Psoas muscle (tissue), 8 donors: Measurements from ENCODE around the gene BCDIN3D. TPM values are rescaled to one million over a fixed set of nuclear protein-coding genes. Genes with fewer than 3 reads are reported as not detected.

Experiments
- ATAC-seq, 4 donors: fragments of 200-7000 bp; cut with Tn5 transposase; one replicate each; pipeline ENCODE4 v1.9.1; 2020; ENCODE audit warnings: moderate library complexity in 3 of 4, mild to moderate bottlenecking in 2 of 4
- DNase-seq, 2 donors: peaks; one replicate each; pipeline ENCODE4 v3.0.0-alpha.2; 2020
- H3K27ac ChIP-seq: fragments of 200-600 bp; one replicate; pipeline ENCODE4 v1.8.0; 2022
- H3K27me3 ChIP-seq, 3 donors: fragments of 200-600 bp in 1 of 3; one replicate each; pipeline versions ENCODE4 v1.6.1 to v1.8.0; 2013 to 2022; ENCODE audit warnings: low read length in 2 of 3, mild to moderate bottlenecking in 2 of 3, moderate library complexity in 1 of 3; ENCODE audit not compliant: insufficient read depth in 3 of 3
- H3K36me3 ChIP-seq, 2 donors: fragments of 200-600 bp in 1 of 2; one replicate each; pipeline versions ENCODE4 v1.6.1 to v1.8.0; 2013 to 2022; ENCODE audit warnings: low read depth in 1 of 2, mild to moderate bottlenecking in 1 of 2, moderate library complexity in 1 of 2; ENCODE audit not compliant: insufficient read depth in 1 of 2
- H3K4me1 ChIP-seq: fragments of 200-600 bp; one replicate; pipeline ENCODE4 v1.8.0; 2022
- H3K4me3 ChIP-seq: fragments of 200-600 bp; one replicate; pipeline ENCODE4 v1.8.0; 2022; ENCODE audit warnings: mild to moderate bottlenecking
- H3K9me3 ChIP-seq: fragments of 200-600 bp; one replicate; pipeline ENCODE4 v1.8.0; 2022
- CTCF ChIP-seq: fragments of 200-600 bp; IDR thresholded peaks from one replicate; pipeline ENCODE4 v1.8.0; 2022; ENCODE audit warnings: antibody characterized with exemption
- WGBS, 3 donors: extraction: QIAGEN DNeasy Blood & Tissue Kit; methylation state at CpG; one replicate each; pipeline versions ENCODE4 v1.1.6 to v1.1.7; 2013; 5-methylcytosine and 5-hydroxymethylcytosine counted together
- intact Hi-C, 2 donors: fragments of 100-400 bp; cut with DNase I; formaldehyde crosslinking; loops; one replicate each; pipeline versions ENCODE4 v1.11.0 to v1.14.2; 2022
- long read RNA-seq, 2 donors: library from polyadenylated mRNA; unstranded; transcript quantifications; one replicate each; pipeline ENCODE4 v2.0.0, GENCODE V29; 2021
- polyA plus RNA-seq, 3 donors: library from polyadenylated mRNA; stranded (reverse); fragments of 200-250 nt; gene quantifications; one replicate each; pipeline ENCODE4 v1.2.3, GENCODE V29; 2013
- total RNA-seq, 4 donors: library from RNA; stranded (reverse); fragmentation: NEBNext Ultra II Directional in 2 of 4; extraction: Animal tissue kit (Norgen Biotek cat#: 25700) in 2 of 4; gene quantifications; one replicate each; pipeline versions ENCODE4 v1.2.1 to v1.2.4, GENCODE V29; 2021 to 2023
- donor health status: healthy with polysubstance abuse.
- donor health status: DM: no; HTN: no; CAD: no; lungs with moderate emphysema.
- donor health status: Bipolar disorder and iron deficiency.
- donor health status: healthy.
- donor health status: DM: yes; HTN: yes; CAD: no.
- donor health status: DM: no; HTN: no; CAD: no.
- donor health status: DM: no; HTN: no; CAD: no.
- donor health status: DM: yes; HTN: yes; CAD: no.

The BCDIN3D gene, protein sequence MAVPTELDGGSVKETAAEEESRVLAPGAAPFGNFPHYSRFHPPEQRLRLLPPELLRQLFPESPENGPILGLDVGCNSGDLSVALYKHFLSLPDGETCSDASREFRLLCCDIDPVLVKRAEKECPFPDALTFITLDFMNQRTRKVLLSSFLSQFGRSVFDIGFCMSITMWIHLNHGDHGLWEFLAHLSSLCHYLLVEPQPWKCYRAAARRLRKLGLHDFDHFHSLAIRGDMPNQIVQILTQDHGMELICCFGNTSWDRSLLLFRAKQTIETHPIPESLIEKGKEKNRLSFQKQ
- total RNA-seq (1 to 10 TPM; 1.6 to 3.5 (median 3.3) TPM), polyA plus RNA-seq (1 to 10 TPM; 1.8 to 9.0 (median 3.1) TPM)
- long read RNA-seq, donor 1, partial matches to known transcripts: 0 of 2 reads
- long read RNA-seq, donor 1, other reads (novel, unspliced or antisense): 2 of 2 reads
- long read RNA-seq, donor 2, transcript BCDIN3D-201 (2 exons, 3,253 nt): major isoform, 5 of 6 reads
- long read RNA-seq, donor 2, partial matches to known transcripts: 0 of 6 reads
- long read RNA-seq, donor 2, other reads (novel, unspliced or antisense): 1 of 6 reads

DNA sequence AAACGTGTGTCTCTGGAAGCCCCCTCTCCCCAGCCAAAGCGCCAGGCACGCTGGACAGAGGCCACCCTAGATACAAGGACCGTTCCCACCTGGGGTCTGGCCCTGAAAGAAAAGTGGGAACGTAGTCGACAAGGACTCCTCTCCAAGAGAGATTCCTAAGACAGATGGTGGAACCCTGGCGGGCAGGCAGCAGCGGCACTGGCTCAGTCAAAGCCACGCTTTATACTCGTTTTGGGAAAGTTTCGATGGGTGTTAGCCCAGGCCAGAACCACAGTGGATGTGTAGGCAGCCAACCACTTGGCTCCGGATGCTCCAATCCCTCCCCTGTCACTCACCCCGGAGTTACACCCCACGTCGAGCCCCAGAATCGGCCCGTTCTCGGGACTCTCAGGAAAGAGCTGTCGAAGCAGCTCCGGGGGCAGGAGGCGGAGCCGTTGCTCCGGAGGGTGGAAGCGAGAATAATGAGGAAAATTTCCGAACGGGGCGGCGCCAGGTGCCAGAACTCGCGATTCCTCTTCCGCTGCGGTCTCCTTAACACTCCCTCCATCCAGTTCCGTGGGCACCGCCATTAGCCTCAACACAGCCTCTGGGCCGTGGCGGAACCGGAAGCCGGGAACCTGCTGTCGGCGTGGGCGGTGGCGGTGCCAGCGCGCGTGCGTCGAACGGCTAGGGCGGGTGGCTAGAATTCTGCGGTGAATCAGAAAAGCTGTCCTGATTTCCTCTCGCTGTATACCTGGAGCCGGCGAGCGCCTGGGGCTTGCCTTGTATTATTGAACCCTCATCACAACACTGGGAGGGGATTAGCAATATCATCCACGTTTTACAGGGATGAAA lies at the start of gene BCDIN3D:
TSS of gene BCDIN3D (minus strand) at position 588 of the 834 bp plus-strand sequence. CDS start at position 569, 19 bp downstream.
- H3K4me3 ChIP-seq: peak within 1 kb of the TSS; percentile 84
- no peaks in the 10 kb centered on the region for H3K9me3 ChIP-seq
- peak; percentile 93 to 96 for DNase-seq
- peaks cover 0 to 7% (median 3%) of the 10 kb centered on the region in 3 donors for H3K27me3 ChIP-seq
- H3K36me3 ChIP-seq: no peaks in the 10 kb centered on the region
- H3K4me1 ChIP-seq: peaks cover 17% of the 10 kb centered on the region
- WGBS, 3 donors: 0 to 1% (median 1%) methylated on average over 49 to 55 of the region's 55 CpGs
- peak; percentile 96 to 99 (median 98) for ATAC-seq
- intact Hi-C loops: no loop called here
- no peak for TF ChIP-seq CTCF
- peak within 1 kb of the TSS; percentile 96 for H3K27ac ChIP-seq

- intact Hi-C loops: no loop called here
- WGBS, 3 donors: 69 to 80% (median 76%) methylated on average over 10 of the region's 10 CpGs
- Histone ChIP-seq H3K4me3 (no peak overlapping the region), H3K4me1 (no peaks in the 10 kb centered on the region), H3K27ac (no peak overlapping the region), H3K27me3 (peaks cover 0 to 2% (median 0%) of the 10 kb centered on the region in 3 donors), H3K36me3 (no peaks in the 10 kb centered on the region), H3K9me3 (no peaks in the 10 kb centered on the region)
- no peak for TF ChIP-seq CTCF
- no peak for ATAC-seq
- peak in 1 of 2 donors; percentile 12 for DNase-seq
Measured at GRCh38 chr12:49892084-49892731, 49.3 kb upstream of the BCDIN3D start.

GRCh38 chr12:49891476-49891875 lies 48.6 kb upstream of the BCDIN3D start:
- Histone ChIP-seq H3K9me3 (no peaks in the 10 kb centered on the region), H3K4me3 (no peak overlapping the region), H3K36me3 (no peaks in the 10 kb centered on the region), H3K27me3 (peaks cover 0 to 2% (median 0%) of the 10 kb centered on the region in 3 donors), H3K27ac (no peak overlapping the region), H3K4me1 (no peaks in the 10 kb centered on the region)
- no peak for TF ChIP-seq CTCF
- ATAC-seq (no peak), DNase-seq (no peak)
- intact Hi-C loops: no loop called here
- 78 to 86% (median 86%) methylated on average over 6 of the region's 6 CpGs for WGBS, 3 donors

DNA sequence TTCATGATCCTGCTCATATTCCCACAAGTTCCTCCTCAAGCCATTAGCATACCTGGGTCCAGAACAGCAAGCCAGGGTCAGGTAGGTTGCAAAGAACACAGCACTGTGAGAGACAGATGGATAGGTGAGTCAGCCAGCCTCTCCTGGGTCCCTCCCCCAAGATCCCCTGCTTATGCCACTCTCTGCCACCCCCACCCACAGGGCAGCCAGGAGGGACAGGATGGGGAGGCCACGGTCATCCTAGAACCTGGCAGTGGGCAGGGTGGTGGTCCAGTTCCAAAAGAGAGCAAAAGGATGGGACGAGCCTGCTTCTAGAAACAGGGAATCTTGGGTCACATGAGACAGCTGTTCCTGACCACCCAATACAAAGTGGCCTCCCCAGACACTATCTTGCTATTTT lies 48.1 kb upstream of the BCDIN3D start:
- no peaks in the 10 kb centered on the region for H3K4me1 ChIP-seq
- no peak overlapping the region for H3K27ac ChIP-seq
- 69 to 77% (median 73%) methylated on average over 2 of the region's 2 CpGs for WGBS, 3 donors
- no peaks in the 10 kb centered on the region for H3K9me3 ChIP-seq
- intact Hi-C loops: no loop called here
- no peak for TF ChIP-seq CTCF
- ATAC-seq: no peak
- H3K27me3 ChIP-seq: peaks cover 0 to 2% (median 0%) of the 10 kb centered on the region in 3 donors
- no peaks in the 10 kb centered on the region for H3K36me3 ChIP-seq
- DNase-seq: no peak
- no peak overlapping the region for H3K4me3 ChIP-seq
